Middle frontal gyrus (tissue), 1 donor: ENCODE results near the gene CHST9.
"Not testable (repeated sequence)": the region's sequence is repeated elsewhere in the genome, so short reads cannot be mapped to it uniquely, and the experiment has no call there.

ENCODE experiments used
- DNase-seq: peaks from one replicate; pipeline ENCODE4 v3.0.0-alpha.2; 2015; ENCODE audit warnings: low spot score; ENCODE audit errors: extremely low spot score

CHST9 gene

GRCh38 chr18:27171993-27172392 lies 13.1 kb downstream of the CHST9 start:
- no peak for DNase-seq

GRCh38 chr18:27165412-27165811 lies 19.7 kb downstream of the CHST9 start:
- no peak for DNase-seq

GRCh38 chr18:27164905-27165304 lies 20.2 kb downstream of the CHST9 start:
- no peak for DNase-seq

GRCh38 chr18:27163197-27163716 lies 21.9 kb downstream of the CHST9 start:
- not testable (repeated sequence) for DNase-seq

- DNase-seq, result not testable (repeated sequence)
These were observed 35.9 kb downstream of the CHST9 start for GRCh38 chr18:27149240-27149639.

DNA sequence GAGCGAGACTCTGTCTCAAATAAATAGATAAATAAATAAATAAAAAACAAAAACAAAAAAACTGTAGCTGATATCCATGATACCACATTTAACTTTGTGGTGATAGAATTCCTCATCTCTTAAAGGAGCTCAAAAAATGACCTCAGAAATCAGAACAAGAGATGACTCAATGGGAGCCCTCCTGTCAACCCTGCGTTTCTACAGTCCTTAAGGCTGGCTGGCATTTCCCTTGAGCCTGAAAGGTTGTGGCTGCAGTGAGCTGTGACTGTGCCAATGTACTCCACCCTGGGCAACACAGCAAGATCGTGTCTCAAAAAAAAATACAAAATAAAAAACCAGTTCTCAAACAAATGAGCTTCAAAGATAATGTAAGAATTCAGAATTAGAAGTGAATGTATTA lies 40.4 kb downstream of the CHST9 start:
- DNase-seq, result no peak

GRCh38 chr18:27143580-27144287 lies 41.4 kb downstream of the CHST9 start:
- no peak for DNase-seq

- no peak for DNase-seq
These were observed 42.2 kb downstream of the CHST9 start for GRCh38 chr18:27142891-27143290.

DNA sequence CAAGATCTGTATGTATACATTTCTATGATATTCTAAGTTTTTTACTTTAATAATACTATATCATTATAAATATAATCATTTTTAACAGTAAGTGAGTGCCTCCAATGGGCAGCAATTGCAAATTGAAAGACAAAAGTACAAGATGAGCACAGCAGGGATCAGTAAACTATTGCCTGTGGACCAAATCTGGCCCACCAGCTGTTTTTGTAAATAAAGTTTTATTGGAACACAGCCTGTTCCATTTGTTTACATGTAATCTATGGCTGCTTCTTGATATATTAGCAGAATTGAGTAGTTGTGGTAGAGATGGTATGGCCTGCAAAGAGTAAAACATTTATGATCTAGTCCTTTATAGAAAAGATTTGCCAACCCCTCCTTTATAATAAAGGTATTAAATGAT lies 43.2 kb downstream of the CHST9 start:
- DNase-seq, result no peak

- DNase-seq, result no peak
These were observed 47.0 kb downstream of the CHST9 start for GRCh38 chr18:27138079-27138478.

DNA sequence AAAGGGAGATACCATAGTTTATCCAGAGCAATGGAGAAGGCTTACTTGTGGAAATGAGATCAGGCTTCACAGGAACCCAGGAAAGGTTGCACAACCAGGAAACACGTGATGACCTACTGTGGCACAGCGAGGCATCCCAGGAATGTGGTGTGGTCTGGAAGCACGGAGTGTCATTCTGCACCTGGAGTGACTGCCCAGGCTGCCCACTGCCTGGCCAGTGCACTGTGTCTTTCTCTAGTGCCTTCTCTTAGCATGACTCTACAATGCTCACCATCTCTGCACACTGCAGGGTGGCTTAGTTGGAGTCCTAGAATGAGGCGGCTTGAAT lies 48.9 kb downstream of the CHST9 start:
- no peak for DNase-seq

- DNase-seq, result no peak
These were observed 49.5 kb downstream of the CHST9 start for GRCh38 chr18:27135504-27136207.

DNA sequence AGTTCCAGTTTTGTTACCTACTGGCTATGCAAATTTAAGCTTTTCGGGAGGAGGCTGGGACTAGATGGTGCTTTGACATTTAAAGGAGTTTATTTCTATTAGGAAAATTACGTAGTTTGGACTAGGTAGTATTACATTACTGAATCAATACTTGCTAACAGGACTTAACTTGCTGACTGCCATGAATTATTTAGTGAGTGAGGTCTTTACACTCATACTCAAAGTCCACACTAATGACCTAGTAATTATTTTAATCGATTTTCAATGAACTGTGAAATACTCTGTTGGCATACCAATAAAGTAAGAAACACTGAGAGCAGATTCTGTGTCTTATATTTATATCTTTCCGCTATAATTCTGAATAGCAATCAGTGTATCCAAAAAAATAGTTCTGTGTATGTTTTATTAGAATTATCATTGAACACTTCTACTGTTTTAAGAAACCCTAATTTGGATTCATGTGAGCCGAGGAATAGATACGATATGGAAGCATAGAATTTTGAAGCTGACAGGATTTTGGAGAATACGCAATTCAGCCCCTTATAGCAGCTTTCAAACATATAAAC lies 55.0 kb downstream of the CHST9 start:
- DNase-seq, result no peak

GRCh38 chr18:27124196-27124595 lies 60.9 kb downstream of the CHST9 start:
- no peak for DNase-seq

GRCh38 chr18:27121108-27121507 lies 64.0 kb downstream of the CHST9 start:
- DNase-seq, result no peak

DNA sequence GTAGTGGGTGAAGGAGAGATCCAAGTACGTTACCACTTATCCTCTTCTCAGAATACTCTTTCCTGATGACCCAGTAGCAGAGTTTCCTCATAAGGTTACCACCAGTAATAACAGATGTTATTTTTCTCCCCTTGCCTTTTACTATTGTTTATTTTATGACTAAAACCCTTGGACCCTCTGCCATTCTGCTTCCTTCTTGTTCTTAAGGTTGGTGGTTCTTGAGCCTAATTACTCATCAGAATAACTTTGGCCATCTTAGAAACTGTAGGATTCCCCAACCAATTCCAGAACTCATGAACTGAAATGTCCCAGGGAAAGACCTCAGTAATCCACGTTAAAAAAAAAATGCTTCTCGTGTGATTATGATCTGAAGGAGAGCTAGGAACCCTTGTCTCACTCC lies 64.9 kb downstream of the CHST9 start:
- no peak for DNase-seq

- DNase-seq, result no peak
These were observed 66.1 kb downstream of the CHST9 start for GRCh38 chr18:27118973-27119372.

- DNase-seq, result no peak
These were observed 70.3 kb downstream of the CHST9 start for GRCh38 chr18:27114842-27115241.

GRCh38 chr18:27113358-27113757 lies 71.8 kb downstream of the CHST9 start:
- DNase-seq, result no peak

DNA sequence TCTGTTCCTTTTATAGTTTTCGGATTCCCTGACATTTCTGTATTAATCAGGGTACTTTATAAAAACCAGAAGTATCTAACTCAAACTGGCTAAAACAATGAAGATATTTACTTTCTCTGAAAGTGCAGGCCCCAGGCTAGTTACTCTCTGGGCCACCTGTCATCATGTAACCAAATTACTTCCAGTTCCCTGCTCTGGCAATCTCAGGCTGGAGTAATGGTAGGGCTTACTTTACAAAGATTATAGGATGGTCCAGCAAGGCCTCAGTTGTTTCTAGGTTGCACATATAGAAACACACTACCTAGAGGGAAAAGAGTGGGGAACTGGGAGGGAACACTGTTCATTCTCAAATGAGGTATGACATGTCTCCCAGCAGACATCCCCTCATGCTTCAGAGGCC lies 74.8 kb downstream of the CHST9 start:
- DNase-seq, result no peak

DNA sequence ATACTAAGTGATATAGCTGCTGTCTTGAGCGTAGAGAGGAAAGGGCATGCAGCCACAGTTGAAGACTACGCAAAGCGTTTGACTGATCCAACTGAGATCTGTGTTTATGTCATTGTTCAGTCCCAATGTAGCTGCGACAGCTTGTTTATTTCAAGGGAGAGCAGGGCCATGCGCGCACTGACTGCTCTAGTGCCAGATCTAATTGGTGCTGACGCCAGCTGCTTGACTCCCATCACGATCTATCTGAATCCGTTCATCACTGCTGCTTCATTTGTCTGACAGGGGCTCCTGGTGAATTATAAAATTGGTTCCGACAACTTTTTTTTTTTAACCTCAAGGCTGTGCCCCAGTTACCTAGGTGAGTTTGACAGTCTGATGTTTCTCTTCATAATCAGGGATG lies 75.7 kb downstream of the CHST9 start:
- DNase-seq, result no peak

DNA sequence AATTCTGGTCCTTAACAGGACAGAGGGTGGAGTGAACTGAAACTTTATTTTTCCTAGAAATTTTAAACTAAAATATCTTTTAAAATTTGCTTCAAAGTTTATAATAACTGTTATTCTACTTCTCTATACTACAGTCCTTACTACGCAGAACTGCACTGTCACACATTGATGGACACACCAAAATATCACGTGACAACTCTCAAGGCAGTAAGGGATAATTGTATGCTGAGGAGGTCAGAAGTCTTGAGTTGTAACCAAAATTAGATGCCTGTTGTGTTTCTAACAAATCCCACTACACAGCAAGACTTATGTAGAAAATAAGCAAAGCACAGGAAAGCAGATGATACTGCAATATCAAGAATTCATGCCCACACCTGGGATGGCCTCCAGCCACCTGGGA lies 76.3 kb downstream of the CHST9 start:
- DNase-seq, result no peak

DNA sequence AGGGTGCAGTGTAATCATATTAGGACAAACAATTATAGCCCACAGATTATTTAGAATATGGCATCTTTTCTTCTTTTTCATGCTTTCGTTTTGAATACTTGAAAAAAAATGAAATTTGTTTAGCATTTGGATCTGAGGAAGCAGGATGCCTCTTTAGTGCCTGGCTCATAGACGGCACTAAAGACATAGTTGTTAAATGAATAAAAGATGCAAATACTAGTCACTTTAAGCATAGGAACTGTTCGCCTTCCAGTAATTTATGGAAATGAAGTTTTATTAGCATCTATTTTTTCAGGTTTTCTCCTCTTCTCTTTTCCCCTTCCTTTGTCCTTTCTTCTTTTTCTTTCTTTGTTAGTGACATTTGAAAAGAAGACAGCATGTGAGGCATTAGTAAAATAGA lies 80.4 kb downstream of the CHST9 start:
- DNase-seq, result no peak
